K562 (cell line): ENCODE measurements around the gene ACTN3. TPM values are rescaled to one million over a fixed set of nuclear protein-coding genes. Genes with fewer than 3 reads are reported as not detected.

Experiments
- ATAC-seq: fragments of 200-7000 bp; cut with Tn5 transposase; 3 replicates; pipeline ENCODE4 v1.9.1; 2020; ENCODE audit warnings: moderate library complexity
- BruUV-seq: library from RNA; stranded (reverse); fragments of 400-500 nt; replicated peaks from 2 replicates; lab custom pipeline; 2021; lab: Mats Ljungman, UMichigan
- CTCF ChIA-PET: fragments of 300-600 bp; formaldehyde crosslinking; extraction: SDS; loops from one replicate; lab custom pipeline; 2021; ENCODE audit warnings: low intra/inter-chr PET ratio; lab: Yijun Ruan, JAX
- POLR2A ChIA-PET: fragments of 300-600, 350-650 bp; sonication (Branson Sonifier 250); formaldehyde crosslinking; extraction: SDS; loops from one replicate; lab custom pipeline; 2021; ENCODE audit warnings: antibody characterized with exemption, inconsistent platforms; lab: Yijun Ruan, JAX
- DNase-seq, 4 experiments: peaks; one replicate each; pipeline versions ENCODE4 v3.0.0 to v3.0.0-alpha.2; 2011 to 2018; ENCODE audit warnings: low spot score in 3 of 4, mixed read lengths in 3 of 4; ENCODE audit errors: extremely low read depth in 1 of 4
- FAIRE-seq: peaks from 2 replicates; lab custom pipeline; 2011; peaks lifted over from hg19 to GRCh38; lab: Jason Lieb, UNC
- H2AFZ ChIP-seq: 2 replicates; pipeline ENCODE4 v1.6.0; 2011; ENCODE audit warnings: low read depth, low read length, control low read depth, inconsistent platforms
- H3K27ac ChIP-seq: fragments of 200-600 bp; 3 replicates; pipeline ENCODE4 v1.8.0; 2011; ENCODE audit warnings: low read depth, mild to moderate bottlenecking, control low read depth, inconsistent platforms, low read length, moderate library complexity, mixed read lengths; ENCODE audit errors: extremely low read depth
- H3K27me3 ChIP-seq, 2 experiments: fragments of 300-600 bp in 1 of 2; 2 replicates in 1 of 2; 3 replicates in 1 of 2; pipeline versions ENCODE4 v1.6.0 to v1.8.0; 2011; ENCODE audit warnings: inconsistent platforms in 2 of 2, low read length in 2 of 2, mild to moderate bottlenecking in 1 of 2, mixed read lengths in 1 of 2, moderate library complexity in 1 of 2; ENCODE audit not compliant: control insufficient read depth in 2 of 2, insufficient read depth in 2 of 2
- H3K36me3 ChIP-seq: fragments of 300-600 bp; 3 replicates; pipeline ENCODE4 v1.8.0; 2011; ENCODE audit warnings: mild to moderate bottlenecking, low read length, inconsistent platforms; ENCODE audit not compliant: control insufficient read depth, insufficient read depth
- H3K4me1 ChIP-seq, 2 experiments: fragments of 200-600 bp in 1 of 2; replicated peaks in 1 of 2; 2 replicates in 1 of 2; 3 replicates in 1 of 2; pipeline versions ENCODE4 v1.5.1 to v1.8.0; 2011; ENCODE audit warnings: inconsistent platforms in 2 of 2, low read length in 2 of 2, mild to moderate bottlenecking in 1 of 2, mixed read lengths in 1 of 2, moderate library complexity in 1 of 2; ENCODE audit not compliant: control insufficient read depth in 2 of 2, insufficient read depth in 2 of 2
- H3K4me2 ChIP-seq: 2 replicates; pipeline ENCODE4 v1.6.1; 2011; ENCODE audit warnings: low read length, control low read depth, inconsistent platforms, mixed read lengths; ENCODE audit not compliant: insufficient read depth
- H3K4me3 ChIP-seq: fragments of 200-600 bp; sonication (generic), shearing (Covaris generic); 2 replicates; pipeline ENCODE4 v1.5.1; 2016; ENCODE audit warnings: control low read depth, inconsistent platforms
- H3K79me2 ChIP-seq: fragments of 200-600 bp; 3 replicates; pipeline ENCODE4 v1.8.0; 2011; ENCODE audit warnings: low read length, inconsistent platforms; ENCODE audit not compliant: control insufficient read depth, insufficient read depth
- H3K9ac ChIP-seq, 2 experiments: 2 replicates each; pipeline versions ENCODE4 v1.6.0 to v1.6.1; 2011; ENCODE audit warnings: low read depth in 2 of 2, low read length in 2 of 2, control low read depth in 1 of 2, inconsistent platforms in 1 of 2, mild to moderate bottlenecking in 1 of 2, mixed read lengths in 1 of 2; ENCODE audit not compliant: insufficient read depth in 1 of 2
- H3K9me1 ChIP-seq: one replicate; pipeline ENCODE4 v1.6.0; 2011; ENCODE audit warnings: inconsistent platforms, mild to moderate bottlenecking, low read length, moderate library complexity; ENCODE audit not compliant: control insufficient read depth, insufficient read depth
- H3K9me3 ChIP-seq: replicated peaks from 2 replicates; pipeline ENCODE4 v1.5.1; 2011; ENCODE audit warnings: low read depth, low read length, inconsistent platforms; ENCODE audit not compliant: control insufficient read depth, insufficient read depth
- H4K20me1 ChIP-seq: replicated peaks from 2 replicates; pipeline ENCODE4 v1.6.1; 2011; ENCODE audit warnings: low read length, inconsistent platforms, mixed read lengths; ENCODE audit not compliant: control insufficient read depth, insufficient read depth
- U2AF1 ChIP-seq: fragments of 200-400 bp; formaldehyde crosslinking; optimal IDR thresholded peaks from 2 replicates; pipeline ENCODE3; 2017; ENCODE audit warnings: mild to moderate bottlenecking, low read depth, low read length, moderate library complexity
- ZBTB40 ChIP-seq, 2 experiments: fragments of 450-650 bp in 1 of 2; sonication (generic) in 1 of 2; formaldehyde crosslinking in 1 of 2; IDR thresholded peaks; 2 replicates each; pipeline versions ENCODE4 v1.7.1 to v1.9.0; 2016 to 2022; ENCODE audit warnings: inconsistent platforms in 1 of 2, mild to moderate bottlenecking in 1 of 2, missing genetic modification reagents in 1 of 2
- ZNF143 ChIP-seq: sonication (generic); formaldehyde crosslinking; IDR thresholded peaks from 2 replicates; pipeline ENCODE4 v1.9.0; 2022; ENCODE audit warnings: mild to moderate bottlenecking, missing genetic modification reagents
- ZNF24 ChIP-seq: fragments of 450-650 bp; IDR thresholded peaks from 2 replicates; pipeline ENCODE4 v1.6.1; 2016
- ZNF282 ChIP-seq: sonication (generic); formaldehyde crosslinking; IDR thresholded peaks from 2 replicates; pipeline ENCODE4 v1.8.1; 2023; ENCODE audit warnings: missing genetic modification reagents
- ZNF512 ChIP-seq: IDR thresholded peaks from 2 replicates; pipeline ENCODE4 v1.6.1; 2016; ENCODE audit warnings: missing genetic modification characterization, missing compliant biosample characterization
- ZNF695 ChIP-seq: fragments of 450-650 bp; formaldehyde crosslinking; IDR thresholded peaks from 2 replicates; pipeline ENCODE4 v1.4.0; 2020; ENCODE audit warnings: mild to moderate bottlenecking, moderate library complexity
- WGBS: fragments of 100-300 bp; shearing (Covaris generic); methylation state at CpG from one replicate; pipeline ENCODE4 v1.1.6; 2016; ENCODE audit warnings: low coverage, mixed read lengths; ENCODE audit not compliant: insufficient coverage; ENCODE audit errors: missing lambda C conversion rate; 5-methylcytosine and 5-hydroxymethylcytosine counted together
- in situ Hi-C: fragments of 300-500 bp; cut with MboI; formaldehyde crosslinking; loops from 4 replicates; pipeline ENCODE4 v1.15.0; 2018; ENCODE audit warnings: inconsistent platforms, mixed read lengths
- intact Hi-C: fragments of 100-400 bp; cut with micrococcal nuclease; formaldehyde crosslinking; loops from 2 replicates; pipeline ENCODE4 v1.14.2; 2022
- polyA plus RNA-seq, 8 experiments: library from polyadenylated mRNA; depleted of rRNA in 4 of 8; stranded (reverse) in 5 of 8; unstranded in 3 of 8; fragments of >200 nt; fragmentation: Nextera tagmentation in 2 of 8; fragmentation: Illumina TruSeq in 1 of 8; extraction: Ambion mirVana in 2 of 8; extraction: Trizol in 1 of 8; gene quantifications; 2 replicates each; pipeline versions ENCODE4 v1.2.1 to v1.2.3, GENCODE V29; 2011 to 2014; ENCODE audit warnings: inconsistent platforms in 1 of 8, missing spikeins in 1 of 8
- total RNA-seq, 7 experiments: library from RNA; depleted of rRNA in 6 of 7; stranded (reverse); fragments of >200 nt in 6 of 7; fragmentation: Illumina TruSeq in 2 of 7; extraction: Trizol in 2 of 7; gene quantifications; 2 replicates each; pipeline versions ENCODE4 v1.2.1 to v1.2.3, GENCODE V29; 2011 to 2021; ENCODE audit warnings: low replicate concordance in 1 of 7
- TF ChIP-seq, protein P1 (sequence below): fragments of 450-650 bp; IDR thresholded peaks from 2 replicates; pipeline ENCODE4 v1.7.1; 2018; ENCODE audit warnings: mild to moderate bottlenecking, low read depth; ENCODE audit not compliant: partially characterized antibody

The ACTN3 gene
- total and polyA plus RNA-seq, 9 of the 15 experiments (the other 6 are each of a cell fraction or from before 2014, with no cell fraction given): not detected

DNA sequence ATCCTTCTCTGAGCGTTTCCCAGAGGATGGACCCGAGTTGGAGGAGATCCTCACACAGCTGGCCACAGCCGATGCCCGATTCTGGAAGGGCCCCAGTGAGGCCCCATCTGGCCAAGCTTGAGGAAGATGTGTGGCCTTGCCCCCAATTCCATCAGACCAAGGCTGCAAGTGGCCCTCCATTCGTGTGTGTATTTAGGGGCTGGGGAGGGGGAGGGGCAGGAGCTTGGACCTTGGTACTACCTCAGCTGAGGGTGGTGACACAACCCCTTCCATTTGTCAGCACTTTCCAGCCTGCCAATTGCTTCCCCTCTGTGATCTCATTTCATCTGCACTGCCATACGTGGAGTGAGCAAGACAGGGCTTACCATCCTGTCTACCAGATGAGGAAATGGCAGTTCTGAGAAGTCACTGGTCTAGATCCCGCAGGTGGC is 37.6 kb upstream of the ACTN3 start:
- H3K27me3 ChIP-seq: no peaks in the 10 kb centered on the region
- intact Hi-C loops (no loop called here), in situ Hi-C loops (no loop called here)
- FAIRE-seq (no peak), ATAC-seq (no peak), DNase-seq (no peak)
- ChIA-PET POLR2A (interaction anchor here (0.6 to 1.4 kb wide), 2 partner anchors 22 to 91 kb away, joined by 3 to 4 read pairs; no protein-coding TSS in a partner anchor), CTCF (no interaction called here)
- H3K36me3 ChIP-seq: peaks cover 16% of the 10 kb centered on the region; the same call in 1 of the 3 replicates
- WGBS: 68% methylated on average over 6 of the region's 7 CpGs
- H3K4me2 ChIP-seq: no peak overlapping the region
- BruUV-seq: no TSS peak
- 0 out of 4 replicates have a peak overlapping the region, but pooled peaks of 1 of the 2 experiments have one; percentile 40 for H3K9ac ChIP-seq
- H3K9me3 ChIP-seq: no peaks in the 10 kb centered on the region
- no peaks in the 10 kb centered on the region for H3K9me1 ChIP-seq
- H4K20me1 ChIP-seq: no peaks in the 10 kb centered on the region; the same call in 1 of the 2 replicates
- no peak overlapping the region for H3K4me3 ChIP-seq
- H3K4me1 ChIP-seq: peaks cover 3 to 9% of the 10 kb centered on the region in 2 experiments; a peak in 4 of 5 replicates
- H2AFZ ChIP-seq: no peak overlapping the region
- H3K27ac ChIP-seq: no peak overlapping the region
- peaks cover 9% of the 10 kb centered on the region for H3K79me2 ChIP-seq
- TF ChIP-seq ZBTB40 (IDR thresholded peaks at IDR 0.05): no peak
- TF ChIP-seq ZBTB40 (CRISPR knock-in tag; IDR thresholded peaks at IDR 0.05): no peak
- TF ChIP-seq ZNF143: no peak
- TF ChIP-seq U2AF1: no peak
- TF ChIP-seq ZNF512 (tag): no peak
- no peak for TF ChIP-seq ZNF695
- TF ChIP-seq, protein P1, sequence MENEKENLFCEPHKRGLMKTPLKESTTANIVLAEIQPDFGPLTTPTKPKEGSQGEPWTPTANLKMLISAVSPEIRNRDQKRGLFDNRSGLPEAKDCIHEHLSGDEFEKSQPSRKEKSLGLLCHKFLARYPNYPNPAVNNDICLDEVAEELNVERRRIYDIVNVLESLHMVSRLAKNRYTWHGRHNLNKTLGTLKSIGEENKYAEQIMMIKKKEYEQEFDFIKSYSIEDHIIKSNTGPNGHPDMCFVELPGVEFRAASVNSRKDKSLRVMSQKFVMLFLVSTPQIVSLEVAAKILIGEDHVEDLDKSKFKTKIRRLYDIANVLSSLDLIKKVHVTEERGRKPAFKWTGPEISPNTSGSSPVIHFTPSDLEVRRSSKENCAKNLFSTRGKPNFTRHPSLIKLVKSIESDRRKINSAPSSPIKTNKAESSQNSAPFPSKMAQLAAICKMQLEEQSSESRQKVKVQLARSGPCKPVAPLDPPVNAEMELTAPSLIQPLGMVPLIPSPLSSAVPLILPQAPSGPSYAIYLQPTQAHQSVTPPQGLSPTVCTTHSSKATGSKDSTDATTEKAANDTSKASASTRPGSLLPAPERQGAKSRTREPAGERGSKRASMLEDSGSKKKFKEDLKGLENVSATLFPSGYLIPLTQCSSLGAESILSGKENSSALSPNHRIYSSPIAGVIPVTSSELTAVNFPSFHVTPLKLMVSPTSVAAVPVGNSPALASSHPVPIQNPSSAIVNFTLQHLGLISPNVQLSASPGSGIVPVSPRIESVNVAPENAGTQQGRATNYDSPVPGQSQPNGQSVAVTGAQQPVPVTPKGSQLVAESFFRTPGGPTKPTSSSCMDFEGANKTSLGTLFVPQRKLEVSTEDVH: no peak
- TF ChIP-seq ZNF282 (CRISPR knock-in tag): no peak
- TF ChIP-seq ZNF24: no peak
